ENCODE data around the gene POLR2F. TPM values are rescaled to one million over a fixed set of nuclear protein-coding genes. Genes with fewer than 3 reads are reported as not detected.

Gene POLR2F
- total RNA-seq, 1 donor from 2014 or later: 57.9 TPM

- no peak for TF ChIP-seq POLR2A (IDR thresholded peaks at IDR 0.05)
- H3K4me1 ChIP-seq: peaks cover 9% of the 10 kb centered on the region
- no peak for DNase-seq (ENCODE audit: extremely low spot score in 2 of 2)
- intact Hi-C loops (cut with DNase I): no loop called here
- no peak overlapping the region for H3K4me3 ChIP-seq
- H3K27me3 ChIP-seq: no peaks in the 10 kb centered on the region
- H3K27ac ChIP-seq: no peak overlapping the region
- no peaks in the 10 kb centered on the region for H3K9me3 ChIP-seq
- peaks cover 0 to 74% of the 10 kb centered on the region in 2 donors for H3K36me3 ChIP-seq
Measured at GRCh38 chr22:37925330-37925729, 28.2 kb upstream of the POLR2F start.

GRCh38 chr22:37925767-37926166 lies 27.7 kb upstream of the POLR2F start:
- Histone ChIP-seq H3K4me1 (peaks cover 14% of the 10 kb centered on the region), H3K9me3 (no peaks in the 10 kb centered on the region), H3K27ac (no peak overlapping the region), H3K4me3 (no peak overlapping the region), H3K36me3 (peaks cover 0 to 73% of the 10 kb centered on the region in 2 donors), H3K27me3 (no peaks in the 10 kb centered on the region)
- intact Hi-C loops (cut with DNase I): no loop called here
- TF ChIP-seq POLR2AphosphoS5 (IDR thresholded peaks at IDR 0.05; ENCODE audit: insufficient read depth in 1 of 2, low read depth in 1 of 2) (no peak), POLR2A (IDR thresholded peaks at IDR 0.05) (no peak), CTCF (IDR thresholded peaks at IDR 0.05) (no peak)
- no peak for DNase-seq (ENCODE audit: extremely low spot score in 2 of 2)

- intact Hi-C loops (cut with DNase I): no loop called here
Measured at GRCh38 chr22:37926358-37926757, 27.1 kb upstream of the POLR2F start.

GRCh38 chr22:37926771-37927636 lies 26.5 kb upstream of the POLR2F start:
- Histone ChIP-seq H3K4me3 (no peak overlapping the region), H3K27ac (no peak overlapping the region), H3K9me3 (no peaks in the 10 kb centered on the region), H3K36me3 (peaks cover 0 to 70% of the 10 kb centered on the region in 2 donors), H3K27me3 (no peaks in the 10 kb centered on the region), H3K4me1 (peaks cover 16% of the 10 kb centered on the region)
- intact Hi-C loops (cut with DNase I): no loop called here
- TF ChIP-seq POLR2A (IDR thresholded peaks at IDR 0.05): no peak
- no peak for TF ChIP-seq POLR2AphosphoS5 (IDR thresholded peaks at IDR 0.05; ENCODE audit: insufficient read depth in 1 of 2, low read depth in 1 of 2)
- no peak for TF ChIP-seq CTCF (IDR thresholded peaks at IDR 0.05)
- DNase-seq (ENCODE audit: extremely low spot score in 2 of 2): peak in 1 of 2 donors; percentile 92

More at GRCh38 chr22:37926358-37926757, 27.1 kb upstream of the POLR2F start:
- Histone ChIP-seq H3K27me3 (no peaks in the 10 kb centered on the region), H3K9me3 (no peaks in the 10 kb centered on the region), H3K36me3 (peaks cover 0 to 69% of the 10 kb centered on the region in 2 donors), H3K4me1 (peaks cover 16% of the 10 kb centered on the region), H3K27ac (no peak overlapping the region), H3K4me3 (no peak overlapping the region)
- no peak for TF ChIP-seq POLR2AphosphoS5 (IDR thresholded peaks at IDR 0.05; ENCODE audit: insufficient read depth in 1 of 2, low read depth in 1 of 2)
- TF ChIP-seq POLR2A (IDR thresholded peaks at IDR 0.05): no peak
- no peak for TF ChIP-seq CTCF (IDR thresholded peaks at IDR 0.05)
- DNase-seq (ENCODE audit: extremely low spot score in 2 of 2): no peak

GRCh38 chr22:37927637-37927936 lies 25.9 kb upstream of the POLR2F start:
- H3K4me1 ChIP-seq: peaks cover 21% of the 10 kb centered on the region
- no peak overlapping the region for H3K4me3 ChIP-seq
- intact Hi-C loops (cut with DNase I): no loop called here
- peaks cover 0 to 76% of the 10 kb centered on the region in 2 donors for H3K36me3 ChIP-seq
- no peaks in the 10 kb centered on the region for H3K27me3 ChIP-seq
- H3K9me3 ChIP-seq: no peaks in the 10 kb centered on the region
- H3K27ac ChIP-seq: no peak overlapping the region
- no peak for TF ChIP-seq CTCF (IDR thresholded peaks at IDR 0.05)
- TF ChIP-seq POLR2A (IDR thresholded peaks at IDR 0.05): no peak
- TF ChIP-seq POLR2AphosphoS5 (IDR thresholded peaks at IDR 0.05; ENCODE audit: insufficient read depth in 1 of 2, low read depth in 1 of 2): no peak
- no peak for DNase-seq (ENCODE audit: extremely low spot score in 2 of 2)

Measured in vagina (tissue), 2 donors.